Thyroid gland (tissue), 4 donors: ENCODE measurements around the gene UBA1. TPM values are rescaled to one million over a fixed set of nuclear protein-coding genes. Genes with fewer than 3 reads are reported as not detected.

Experiments used
- DNase-seq, 2 donors: peaks; one replicate each; pipeline ENCODE4 v3.0.0-alpha.2; 2019
- H3K27ac ChIP-seq, 3 donors: fragments of 200-600 bp; sonication (generic); 1 replicate in 2 of 3; 2 replicates in 1 of 3; pipeline ENCODE4 v1.5.1; 2016 to 2019; ENCODE audit warnings: mild to moderate bottlenecking in 1 of 3, moderate library complexity in 1 of 3
- H3K27me3 ChIP-seq: fragments of 200-600 bp; sonication (generic); one replicate; pipeline ENCODE4 v1.5.1; 2019
- H3K36me3 ChIP-seq, 2 donors: fragments of 200-600 bp; sonication (generic); one replicate each; pipeline ENCODE4 v1.5.1; 2016 to 2019
- H3K4me1 ChIP-seq, 2 donors: fragments of 200-600 bp; sonication (generic); one replicate each; pipeline ENCODE4 v1.5.1; 2017 to 2019
- H3K4me3 ChIP-seq, 3 donors: fragments of 200-600 bp; sonication (generic); replicated peaks in 1 of 3; 1 replicate in 2 of 3; 2 replicates in 1 of 3; pipeline ENCODE4 v1.5.1; 2016; ENCODE audit warnings: mild to moderate bottlenecking in 1 of 3
- H3K9me3 ChIP-seq: fragments of 200-600 bp; sonication (generic); one replicate; pipeline ENCODE4 v1.5.1; 2017
- CTCF ChIP-seq, 6 experiments: fragments of 200-600 bp in 3 of 6; fragments of 450-650 bp in 3 of 6; sonication (generic) in 3 of 6; IDR thresholded peaks; one replicate each; pipeline ENCODE4 v1.5.1; 2016 to 2019; ENCODE audit warnings: antibody characterized with exemption in 6 of 6, mild to moderate bottlenecking in 2 of 6, inconsistent platforms in 1 of 6, moderate library complexity in 1 of 6
- POLR2A ChIP-seq, 2 donors: fragments of 450-650 bp; IDR thresholded peaks; one replicate each; pipeline ENCODE4 v1.6.1; 2017; ENCODE audit warnings: antibody characterized with exemption in 2 of 2, mild to moderate bottlenecking in 2 of 2, moderate library complexity in 1 of 2
- WGBS, 2 donors: methylation state at CpG; one replicate each; pipeline ENCODE4 v1.1.5; 2017; 5-methylcytosine and 5-hydroxymethylcytosine counted together
- intact Hi-C: fragments of 100-400 bp; cut with DNase I; formaldehyde crosslinking; loops from one replicate; pipeline ENCODE4 v1.15.1; 2023
- total RNA-seq, 4 donors: library from RNA; depleted of rRNA; stranded (reverse); fragments of >200 nt; gene quantifications; one replicate each; pipeline ENCODE4 v1.2.3, GENCODE V29; 2016

Gene UBA1
- total RNA-seq, 4 donors from 2014 or later, result 159 to 293 (median 201) TPM

- Histone ChIP-seq H3K4me3 (no peak overlapping the region), H3K4me1 (peaks cover 0 to 6% of the 10 kb centered on the region in 2 donors), H3K36me3 (peaks cover 43 to 45% of the 10 kb centered on the region in 2 donors), H3K27me3 (no peaks in the 10 kb centered on the region), H3K9me3 (no peaks in the 10 kb centered on the region), H3K27ac (no peak overlapping the region)
- 93 to 99% methylated on average over 10 to 11 of the region's 12 CpGs for WGBS, 2 donors
- DNase-seq, result no peak
- intact Hi-C loops, result loop anchor here (10.0 kb wide), 1 partner anchor 136 kb away; no protein-coding TSS in a partner anchor
- no peak for TF ChIP-seq POLR2A (IDR thresholded peaks at IDR 0.05)
These were observed 35.1 kb downstream of the UBA1 start for GRCh38 chrX:47228550-47229270.

GRCh38 chrX:47229427-47229826 lies 35.8 kb downstream of the UBA1 start:
- 93 to 100% methylated on average over 2 to 5 of the region's 6 CpGs for WGBS, 2 donors
- Histone ChIP-seq H3K27ac (no peak overlapping the region), H3K9me3 (no peaks in the 10 kb centered on the region), H3K4me1 (peaks cover 0 to 6% of the 10 kb centered on the region in 2 donors), H3K27me3 (no peaks in the 10 kb centered on the region), H3K36me3 (peaks cover 38% of the 10 kb centered on the region in 2 donors), H3K4me3 (no peak overlapping the region)
- TF ChIP-seq CTCF (IDR thresholded peaks at IDR 0.05), result no peak
- TF ChIP-seq POLR2A (IDR thresholded peaks at IDR 0.05), result no peak
- no peak for DNase-seq
- intact Hi-C loops, result loop anchor here (10.0 kb wide), 1 partner anchor 135 kb away; no protein-coding TSS in a partner anchor

- Histone ChIP-seq H3K9me3 (no peaks in the 10 kb centered on the region), H3K36me3 (peaks cover 29% of the 10 kb centered on the region in 2 donors), H3K27ac (no peak overlapping the region), H3K27me3 (no peaks in the 10 kb centered on the region), H3K4me3 (no peak overlapping the region), H3K4me1 (peaks cover 0 to 6% of the 10 kb centered on the region in 2 donors)
- no peak for DNase-seq
- TF ChIP-seq POLR2A (IDR thresholded peaks at IDR 0.05) (no peak), CTCF (IDR thresholded peaks at IDR 0.05) (no peak)
- 88 to 94% methylated on average over 5 of the region's 5 CpGs for WGBS, 2 donors
- intact Hi-C loops, result no loop called here
These were observed 36.7 kb downstream of the UBA1 start for GRCh38 chrX:47230136-47230868.

- Histone ChIP-seq H3K27me3 (no peaks in the 10 kb centered on the region), H3K4me1 (peaks cover 0 to 6% of the 10 kb centered on the region in 2 donors), H3K4me3 (no peak overlapping the region), H3K36me3 (peaks cover 20 to 21% of the 10 kb centered on the region in 2 donors), H3K9me3 (no peaks in the 10 kb centered on the region), H3K27ac (no peak overlapping the region)
- WGBS, 2 donors, result 63 to 69% methylated on average over 1 to 2 of the region's 2 CpGs
- TF ChIP-seq POLR2A (IDR thresholded peaks at IDR 0.05), result no peak
- TF ChIP-seq CTCF (IDR thresholded peaks at IDR 0.05), result no peak
- DNase-seq, result no peak
- intact Hi-C loops, result no loop called here
These were observed 37.5 kb downstream of the UBA1 start for GRCh38 chrX:47231167-47231566.

- TF ChIP-seq CTCF (IDR thresholded peaks at IDR 0.05), result no peak
- no peak for TF ChIP-seq POLR2A (IDR thresholded peaks at IDR 0.05)
- Histone ChIP-seq H3K4me3 (peak overlapping the region in 1 of 3 donors; percentile 40), H3K27ac (peak overlapping the region; percentile 83 to 98 (median 95)), H3K9me3 (no peaks in the 10 kb centered on the region), H3K4me1 (peaks cover 0 to 6% of the 10 kb centered on the region in 2 donors), H3K36me3 (peaks cover 9 to 11% of the 10 kb centered on the region in 2 donors), H3K27me3 (no peaks in the 10 kb centered on the region)
- intact Hi-C loops, result no loop called here
- DNase-seq, result peak in 1 of 2 donors; percentile 9
- WGBS, 2 donors, result 44 to 76% methylated on average over 3 to 5 of the region's 8 CpGs
These were observed 38.7 kb downstream of the UBA1 start for GRCh38 chrX:47232197-47232802.
